Nephron (organoid): Measurements from ENCODE around the gene YWHAE.

Experiments
- H3K27ac Mint-ChIP-seq, 3 experiments: 2 replicates each; pipeline ENCODE4 v1.8.0; 2020; ENCODE audit warnings: mixed read lengths in 3 of 3, mild to moderate bottlenecking in 2 of 3, moderate library complexity in 1 of 3
- H3K27me3 Mint-ChIP-seq: 2 replicates; pipeline ENCODE4 v1.8.0; 2021; ENCODE audit warnings: low read depth, mild to moderate bottlenecking, moderate library complexity, mixed read lengths
- H3K36me3 Mint-ChIP-seq: 2 replicates; pipeline ENCODE4 v1.8.0; 2020; ENCODE audit warnings: low read depth, mixed read lengths
- H3K4me1 Mint-ChIP-seq: 2 replicates; pipeline ENCODE4 v1.8.0; 2020; ENCODE audit warnings: mixed read lengths
- H3K4me3 Mint-ChIP-seq, 3 experiments: 2 replicates each; pipeline ENCODE4 v1.8.0; 2020; ENCODE audit warnings: mild to moderate bottlenecking in 3 of 3, mixed read lengths in 3 of 3, moderate library complexity in 2 of 3
- H3K9me3 Mint-ChIP-seq: 2 replicates; pipeline ENCODE4 v1.8.0; 2020; ENCODE audit warnings: mixed read lengths
- CTCF ChIP-seq, 3 experiments: fragments of 200-600 bp; sonication (generic); IDR thresholded peaks; one replicate each; pipeline ENCODE4 v1.5.0; 2021; ENCODE audit warnings: antibody characterized with exemption in 3 of 3; ENCODE audit not compliant: unreplicated experiment in 3 of 3

The YWHAE gene

GRCh38 chr17:1299552-1300370 is 100.3 kb downstream of the YWHAE start:
- no peak overlapping the region for H3K4me3 Mint-ChIP-seq
- no peak for TF ChIP-seq CTCF (IDR thresholded peaks at IDR 0.05; ENCODE audit: unreplicated experiment in 3 of 3)
- H3K4me1 Mint-ChIP-seq, result peaks cover 5% of the 10 kb centered on the region

GRCh38 chr17:1298606-1299005 is 101.4 kb downstream of the YWHAE start:
- no peak for TF ChIP-seq CTCF (IDR thresholded peaks at IDR 0.05; ENCODE audit: unreplicated experiment in 3 of 3)
- no peaks in the 10 kb centered on the region for H3K9me3 Mint-ChIP-seq
- no peak overlapping the region for H3K27ac Mint-ChIP-seq
- peak overlapping the region in 1 of 3 experiments; percentile 31 for H3K4me3 Mint-ChIP-seq
- peaks cover 45% of the 10 kb centered on the region for H3K27me3 Mint-ChIP-seq
- H3K36me3 Mint-ChIP-seq, result no peaks in the 10 kb centered on the region
- peaks cover 5% of the 10 kb centered on the region for H3K4me1 Mint-ChIP-seq

More at GRCh38 chr17:1299552-1300370, 100.3 kb downstream of the YWHAE start:
- Mint-ChIP-seq H3K27ac (no peak overlapping the region), H3K9me3 (no peaks in the 10 kb centered on the region), H3K27me3 (peaks cover 44% of the 10 kb centered on the region), H3K36me3 (no peaks in the 10 kb centered on the region)
